SH-SY5Y (cell line): ENCODE measurements around the gene FUZ.

Experiments
- GATA2 ChIP-seq: IDR thresholded peaks from 2 replicates; pipeline ENCODE4 v1.6.1; 2011; ENCODE audit warnings: mild to moderate bottlenecking, low read depth, low read length
- GATA3 ChIP-seq: IDR thresholded peaks from 2 replicates; pipeline ENCODE4 v1.6.1; 2011; ENCODE audit warnings: low read depth, mild to moderate bottlenecking, low read length, moderate library complexity

FUZ gene

GRCh38 chr19:49855676-49856573 lies 42.8 kb upstream of the FUZ start:
- no peak for TF ChIP-seq GATA2
- TF ChIP-seq GATA3: no peak

- TF ChIP-seq GATA3 (no peak), GATA2 (no peak)
Measured at GRCh38 chr19:49855277-49855675, 42.2 kb upstream of the FUZ start.

GRCh38 chr19:49854378-49855263 lies 41.5 kb upstream of the FUZ start:
- no peak for TF ChIP-seq GATA2
- no peak for TF ChIP-seq GATA3

- TF ChIP-seq GATA3: no peak
- TF ChIP-seq GATA2: no peak
Measured at GRCh38 chr19:49853852-49854377, 40.8 kb upstream of the FUZ start.

- TF ChIP-seq GATA2: no peak
- no peak for TF ChIP-seq GATA3
Measured at GRCh38 chr19:49852631-49853126, 39.6 kb upstream of the FUZ start.

- TF ChIP-seq GATA3: no peak
Measured at GRCh38 chr19:49851456-49852259, 38.6 kb upstream of the FUZ start.

DNA sequence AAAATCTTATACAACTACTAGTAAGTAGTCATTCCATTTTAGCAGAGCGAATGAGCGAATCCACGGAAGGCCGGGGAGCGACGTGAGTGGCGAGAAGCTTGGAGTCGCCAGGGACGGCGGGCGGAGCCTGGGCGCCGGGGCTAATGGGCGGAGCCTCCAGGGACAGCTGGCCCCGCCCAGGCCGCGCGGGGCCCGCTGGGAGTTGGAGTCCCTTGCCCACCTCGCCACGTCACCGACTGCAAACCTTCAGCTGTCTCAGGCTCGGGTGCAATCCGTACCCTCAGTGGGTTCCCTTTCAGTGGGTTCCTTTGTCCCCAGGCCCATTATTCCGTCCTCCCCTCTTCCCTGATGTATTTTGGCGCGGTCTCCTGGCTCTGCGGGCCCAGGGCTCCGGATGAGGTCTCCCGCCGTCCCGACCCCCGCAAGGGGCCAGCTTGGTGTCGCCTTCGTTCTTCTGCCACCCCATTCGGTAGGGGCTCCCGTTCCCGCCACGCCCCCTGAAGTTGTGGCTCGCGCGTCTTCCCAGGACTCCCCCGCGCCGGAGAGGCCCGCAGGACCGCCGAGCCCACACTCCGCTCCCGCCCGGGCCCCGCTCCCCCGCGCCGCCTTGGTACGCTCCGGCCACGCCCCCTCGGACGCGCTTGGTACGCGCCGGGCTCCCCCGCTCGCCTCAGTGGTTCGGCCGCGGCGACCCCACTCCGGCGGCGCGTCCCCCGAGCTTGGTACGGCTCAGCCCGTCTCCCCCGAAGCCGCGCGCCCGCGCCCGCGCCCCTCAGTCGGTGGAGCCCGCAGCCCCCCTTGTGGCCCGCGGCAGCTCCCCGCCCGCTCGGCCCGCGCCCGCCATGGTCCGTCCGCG lies 37.6 kb upstream of the FUZ start, which contains the start of gene PTOV1:
Gene PTOV1, plus strand, starts transcription at position 673 of the 856 bp plus-strand sequence.
- no peak for TF ChIP-seq GATA2

DNA sequence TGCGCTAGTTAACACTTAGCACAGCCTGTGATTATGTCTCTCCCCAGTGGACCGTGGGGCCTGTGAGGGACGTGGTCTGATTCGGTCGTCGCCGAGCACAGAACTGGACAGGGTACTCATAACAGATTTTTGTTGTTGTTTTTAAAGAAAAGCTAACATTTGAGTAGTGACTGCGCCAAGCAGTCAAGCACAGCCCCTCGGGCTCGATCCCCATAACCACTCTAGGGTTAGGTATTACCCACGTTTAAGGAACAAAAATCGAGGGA lies 37.1 kb upstream of the FUZ start:
- TF ChIP-seq GATA2: no peak
- TF ChIP-seq GATA3: no peak

DNA sequence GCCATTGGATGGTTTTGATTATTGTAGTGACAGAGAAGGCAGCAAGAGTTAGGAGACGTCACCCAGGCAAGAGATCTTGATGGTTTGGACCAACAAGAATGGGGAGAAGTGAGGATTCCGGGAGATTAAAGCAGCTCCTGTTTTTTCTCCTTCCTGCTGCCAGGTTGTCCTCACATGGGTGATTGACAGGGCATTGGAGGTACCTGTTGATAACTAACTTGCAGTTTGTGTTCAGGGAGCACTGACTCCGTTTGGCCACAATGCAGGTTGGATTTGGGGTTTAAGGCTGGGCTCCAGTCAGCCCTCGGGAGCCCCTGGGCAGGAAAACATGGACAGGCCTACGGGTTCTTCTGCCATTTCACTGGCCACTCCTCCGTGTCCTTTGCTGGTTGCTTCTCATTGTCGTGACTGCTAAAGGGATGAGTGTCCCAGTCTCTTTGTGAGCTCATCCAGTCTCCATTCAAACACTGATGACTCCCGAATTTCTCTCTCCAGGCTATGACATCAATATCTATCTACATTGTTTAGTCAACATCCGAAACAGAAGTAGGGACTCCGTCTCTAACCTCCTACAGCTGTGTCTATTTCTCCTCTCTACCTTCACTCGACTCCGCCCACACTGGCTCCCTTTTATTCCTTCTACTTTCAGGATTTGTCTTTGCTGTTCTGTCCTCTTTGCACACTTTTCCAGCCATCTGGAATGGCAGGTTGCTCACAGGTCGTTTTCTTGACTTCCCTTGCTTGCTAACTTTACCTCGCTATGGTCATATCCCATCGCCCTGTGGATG lies 36.5 kb upstream of the FUZ start:
- TF ChIP-seq GATA3 (no peak), GATA2 (no peak)

DNA sequence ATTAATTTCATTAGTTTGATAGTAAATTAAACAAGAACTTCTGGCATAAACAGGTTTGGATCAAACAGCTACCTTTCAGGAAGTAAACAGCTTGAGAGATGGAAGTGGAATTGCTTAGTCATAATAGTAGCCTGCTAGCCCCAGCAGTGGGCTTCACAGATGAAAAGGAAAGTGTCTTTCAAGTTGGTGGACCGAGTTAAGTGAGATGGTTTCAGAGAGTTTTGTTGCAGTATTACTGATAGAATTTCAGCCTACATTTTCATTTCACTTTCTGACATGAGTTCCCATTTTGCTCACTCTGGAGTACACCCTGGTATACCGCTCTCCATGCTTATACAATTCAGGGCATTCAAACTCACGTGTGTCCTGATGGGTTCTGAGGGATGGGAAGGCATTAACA lies 35.8 kb upstream of the FUZ start:
- TF ChIP-seq GATA3: no peak
- TF ChIP-seq GATA2: no peak

DNA sequence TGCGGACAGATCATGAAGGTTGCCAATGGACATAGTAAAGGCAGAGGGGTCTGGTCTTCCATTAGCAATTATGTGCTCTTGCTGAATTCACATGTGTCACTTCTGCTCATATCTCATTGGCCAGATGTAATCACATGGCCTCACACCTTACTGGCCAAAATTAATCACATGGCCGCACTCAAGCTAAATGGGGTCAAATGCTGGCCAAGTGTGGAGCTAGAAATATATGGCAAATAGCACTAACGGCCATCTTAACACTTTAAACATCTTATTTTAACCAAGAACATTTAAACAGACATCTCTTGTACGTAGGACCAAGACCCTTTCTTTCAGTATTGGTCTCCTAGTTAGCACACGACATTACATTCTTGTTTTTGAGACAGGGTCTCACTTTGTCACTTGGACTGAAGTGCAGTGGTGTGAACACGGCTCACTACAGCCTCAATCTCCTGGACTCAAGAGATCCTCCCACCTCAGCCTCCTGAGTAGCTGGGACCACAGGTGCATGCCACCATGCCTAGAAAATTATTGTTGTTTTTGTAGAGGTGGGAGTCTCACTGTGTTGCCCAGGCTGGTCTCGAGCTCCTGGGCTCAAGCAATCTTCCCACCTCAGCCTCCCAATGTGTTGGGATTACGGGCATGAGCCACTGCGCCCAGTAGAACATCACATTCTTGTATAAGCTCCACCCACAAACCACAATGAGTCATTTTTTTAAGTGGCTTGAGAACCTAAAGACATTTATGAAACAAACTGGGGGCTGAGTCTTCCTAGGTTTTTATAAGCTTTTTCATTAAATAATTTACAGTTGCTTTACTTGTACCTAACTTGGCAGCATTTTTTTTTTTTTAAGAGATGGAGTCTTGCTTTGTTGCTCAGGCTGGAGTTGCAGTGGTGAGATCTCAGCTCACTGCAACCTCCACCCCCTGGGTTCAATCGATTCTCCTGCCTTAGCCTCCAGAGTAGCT lies 34.9 kb upstream of the FUZ start:
- TF ChIP-seq GATA3: no peak
- TF ChIP-seq GATA2: no peak
